Peyer's patch (tissue), 4 donors: ENCODE measurements around the gene KCNQ1. TPM values are rescaled to one million over a fixed set of nuclear protein-coding genes. Genes with fewer than 3 reads are reported as not detected.
A peak's percentile ranks its signal among the peaks of the same experiment; 100 is the strongest.

Experiments used
- DNase-seq, 3 donors: peaks; one replicate each; pipeline ENCODE4 v3.0.0-alpha.2; 2017 to 2019
- H3K27ac ChIP-seq, 4 donors: fragments of 200-600 bp; sonication (generic); one replicate each; pipeline ENCODE4 v1.5.1; 2016 to 2019
- H3K27me3 ChIP-seq, 2 donors: fragments of 200-600 bp; sonication (generic); one replicate each; pipeline ENCODE4 v1.5.1; 2019
- H3K36me3 ChIP-seq, 3 donors: fragments of 200-600 bp; sonication (generic); one replicate each; pipeline ENCODE4 v1.5.1; 2016 to 2019
- H3K4me1 ChIP-seq, 4 donors: fragments of 200-600 bp; sonication (generic); one replicate each; pipeline ENCODE4 v1.5.1; 2016 to 2019
- H3K4me3 ChIP-seq, 4 donors: fragments of 200-600 bp; sonication (generic); 1 replicate in 3 of 4; 2 replicates in 1 of 4; pipeline ENCODE4 v1.5.1; 2016 to 2019; ENCODE audit warnings: mild to moderate bottlenecking in 1 of 4
- H3K9me3 ChIP-seq, 4 donors: fragments of 200-600 bp; sonication (generic); one replicate each; pipeline ENCODE4 v1.5.1; 2016 to 2019; ENCODE audit warnings: mild to moderate bottlenecking in 1 of 4
- CTCF ChIP-seq, 6 experiments: fragments of 450-650 bp in 4 of 6; fragments of 200-600 bp in 2 of 6; sonication (generic) in 1 of 6; IDR thresholded peaks; one replicate each; pipeline ENCODE4 v1.5.1; 2017 to 2019; ENCODE audit warnings: antibody characterized with exemption in 6 of 6, mild to moderate bottlenecking in 3 of 6, moderate library complexity in 1 of 6
- POLR2A ChIP-seq, 2 donors: fragments of 450-650 bp; IDR thresholded peaks; one replicate each; pipeline ENCODE4 v1.5.1; 2017; ENCODE audit warnings: antibody characterized with exemption in 2 of 2, mild to moderate bottlenecking in 2 of 2, moderate library complexity in 2 of 2
- total RNA-seq, 4 donors: library from RNA; depleted of rRNA; stranded (reverse); fragments of >200 nt; gene quantifications; one replicate each; pipeline ENCODE4 v1.1.0, GENCODE V29; 2016

The KCNQ1 gene
- total RNA-seq, 4 donors from 2014 or later = 50.6 to 66.4 (median 54.2) TPM

GRCh38 chr11:2537896-2538724, 93.3 kb downstream of the KCNQ1 start:
- DNase-seq = peak in 2 of 3 donors; percentile 23 to 39
- Histone ChIP-seq H3K27me3 (no peaks in the 10 kb centered on the region), H3K27ac (no peak overlapping the region), H3K36me3 (no peaks in the 10 kb centered on the region), H3K4me3 (no peak overlapping the region), H3K4me1 (peaks cover 0 to 12% (median 9%) of the 10 kb centered on the region in 4 donors), H3K9me3 (no peaks in the 10 kb centered on the region)
- no peak for TF ChIP-seq CTCF (IDR thresholded peaks at IDR 0.05)
- no peak for TF ChIP-seq POLR2A (IDR thresholded peaks at IDR 0.05)

GRCh38 chr11:2538951-2539350, 94.1 kb downstream of the KCNQ1 start:
- peaks cover 0 to 4% (median under 1%) of the 10 kb centered on the region in 4 donors for H3K4me1 ChIP-seq
- no peaks in the 10 kb centered on the region for H3K36me3 ChIP-seq
- DNase-seq = peak in 1 of 3 donors; percentile 41
- no peak overlapping the region for H3K4me3 ChIP-seq
- no peaks in the 10 kb centered on the region for H3K9me3 ChIP-seq
- no peak overlapping the region for H3K27ac ChIP-seq
- H3K27me3 ChIP-seq = no peaks in the 10 kb centered on the region
- TF ChIP-seq CTCF (IDR thresholded peaks at IDR 0.05) (no peak), POLR2A (IDR thresholded peaks at IDR 0.05) (no peak)

GRCh38 chr11:2539371-2540222, 94.8 kb downstream of the KCNQ1 start:
- no peak overlapping the region for H3K27ac ChIP-seq
- no peaks in the 10 kb centered on the region for H3K36me3 ChIP-seq

GRCh38 chr11:2540223-2540991, 95.6 kb downstream of the KCNQ1 start:
- no peak overlapping the region for H3K27ac ChIP-seq
- no peak for TF ChIP-seq CTCF (IDR thresholded peaks at IDR 0.05)
- TF ChIP-seq POLR2A (IDR thresholded peaks at IDR 0.05) = no peak
- peak in 2 of 3 donors; percentile 37 to 41 for DNase-seq
- H3K4me1 ChIP-seq = no peaks in the 10 kb centered on the region
- no peaks in the 10 kb centered on the region for H3K27me3 ChIP-seq
- no peaks in the 10 kb centered on the region for H3K9me3 ChIP-seq
- no peaks in the 10 kb centered on the region for H3K36me3 ChIP-seq
- H3K4me3 ChIP-seq = no peak overlapping the region

More at GRCh38 chr11:2539371-2540222, 94.8 kb downstream of the KCNQ1 start:
- H3K9me3 ChIP-seq = no peaks in the 10 kb centered on the region
- H3K4me3 ChIP-seq = no peak overlapping the region
- no peaks in the 10 kb centered on the region for H3K4me1 ChIP-seq
- H3K27me3 ChIP-seq = no peaks in the 10 kb centered on the region
- no peak for TF ChIP-seq POLR2A (IDR thresholded peaks at IDR 0.05)
- no peak for TF ChIP-seq CTCF (IDR thresholded peaks at IDR 0.05)
- peak in 2 of 3 donors; percentile 38 to 45 for DNase-seq

- H3K27ac ChIP-seq = no peak overlapping the region
- H3K36me3 ChIP-seq = no peaks in the 10 kb centered on the region
- TF ChIP-seq CTCF (IDR thresholded peaks at IDR 0.05) (no peak), POLR2A (IDR thresholded peaks at IDR 0.05) (no peak)
- peak in 2 of 3 donors; percentile 23 to 27 for DNase-seq
- H3K4me1 ChIP-seq = no peaks in the 10 kb centered on the region
- no peak overlapping the region for H3K4me3 ChIP-seq
- no peaks in the 10 kb centered on the region for H3K9me3 ChIP-seq
- H3K27me3 ChIP-seq = no peaks in the 10 kb centered on the region
Observed at GRCh38 chr11:2540992-2541680, 96.3 kb downstream of the KCNQ1 start.
